HCT116 (cell line): ENCODE results near the gene SUCLG2. TPM values are rescaled to one million over a fixed set of nuclear protein-coding genes. Genes with fewer than 3 reads are reported as not detected.
A peak's percentile ranks its signal among the peaks of the same experiment; 100 is the strongest.

Source experiments
- ATAC-seq: fragments of 200-7000 bp; cut with Tn5 transposase; 2 replicates; pipeline ENCODE4 v1.9.1; 2020; ENCODE audit warnings: mild to moderate bottlenecking, moderate library complexity
- BruUV-seq: library from RNA; stranded (reverse); fragments of 400-500 nt; replicated peaks from 2 replicates; lab custom pipeline; 2021; lab: Mats Ljungman, UMichigan
- CTCF ChIA-PET: fragments of 300-600 bp; sonication (Branson Sonifier 250); formaldehyde crosslinking; loops from one replicate; lab custom pipeline; 2021; ENCODE audit warnings: antibody characterized with exemption; lab: Charles Lee
- POLR2A ChIA-PET: fragments of 300-600, 350-600 bp; sonication (Branson Sonifier 250); formaldehyde crosslinking; loops from one replicate; lab custom pipeline; 2021; ENCODE audit warnings: antibody characterized with exemption; lab: Charles Lee
- RAD21 ChIA-PET, 2 experiments: fragments of 300-600 bp; sonication (Branson Sonifier 250); formaldehyde crosslinking; loops; one replicate each; lab custom pipeline; 2023; ENCODE audit warnings: low total read pairs in 2 of 2; ENCODE audit not compliant: uncharacterized antibody in 2 of 2, unreplicated experiment in 2 of 2, low non-redundant PET in 1 of 2; lab: Charles Lee
- DNase-seq: peaks from one replicate; pipeline ENCODE4 v3.0.0-alpha.2; 2010; ENCODE audit warnings: low read depth, low spot score
- H2AFZ ChIP-seq: fragments of 200-600 bp; shearing (Covaris generic), sonication (generic); 2 replicates; pipeline ENCODE4 v1.6.1; 2017; ENCODE audit warnings: low read depth, mixed run types, mixed read lengths, antibody characterized with exemption, low read length; ENCODE audit not compliant: poor library complexity, severe bottlenecking
- H3K27ac ChIP-seq: 2 replicates; pipeline ENCODE4 v1.5.1; 2012; ENCODE audit warnings: low read depth, low read length
- H3K27me3 ChIP-seq: fragments of 200-600 bp; sonication (generic); 2 replicates; pipeline ENCODE4 v1.6.1; 2016; ENCODE audit warnings: mixed run types, low read length, mixed read lengths; ENCODE audit not compliant: insufficient read depth
- H3K36me3 ChIP-seq, 2 experiments: fragments of 200-500 bp in 1 of 2; fragments of 200-600 bp in 1 of 2; sonication (Bioruptor generic) in 1 of 2; sonication (generic) in 1 of 2; 2 replicates each; pipeline versions ENCODE4 v1.5.1 to v1.6.1; 2014 to 2016; ENCODE audit warnings: low read length in 2 of 2, inconsistent platforms in 1 of 2, mixed read lengths in 1 of 2, mixed run types in 1 of 2; ENCODE audit not compliant: insufficient read depth in 2 of 2, control insufficient read depth in 1 of 2
- H3K4me1 ChIP-seq, 2 experiments: fragments of 200-600 bp in 1 of 2; sonication (generic) in 1 of 2; 2 replicates each; pipeline versions ENCODE4 v1.5.1 to v1.6.1; 2012 to 2017; ENCODE audit warnings: low read length in 2 of 2, inconsistent platforms in 1 of 2, mild to moderate bottlenecking in 1 of 2, mixed read lengths in 1 of 2, mixed run types in 1 of 2, moderate library complexity in 1 of 2; ENCODE audit not compliant: insufficient read depth in 2 of 2, control insufficient read depth in 1 of 2
- H3K4me2 ChIP-seq: fragments of 200-600 bp; sonication (generic); 2 replicates; pipeline ENCODE4 v1.6.1; 2017; ENCODE audit warnings: mixed run types, low read length, mixed read lengths
- H3K4me3 ChIP-seq, 2 experiments: fragments of 200-600 bp in 1 of 2; sonication (generic) in 1 of 2; replicated peaks in 1 of 2; 2 replicates each; pipeline ENCODE4 v1.5.1; 2011 to 2016; ENCODE audit warnings: low read length in 2 of 2, control low read depth in 1 of 2, low read depth in 1 of 2, mild to moderate bottlenecking in 1 of 2, mixed read lengths in 1 of 2, mixed run types in 1 of 2
- H3K79me2 ChIP-seq: fragments of 200-600 bp; sonication (generic); 2 replicates; pipeline ENCODE4 v1.6.1; 2017; ENCODE audit warnings: mild to moderate bottlenecking, mixed run types, low read length, moderate library complexity, mixed read lengths; ENCODE audit not compliant: insufficient read depth
- H3K9ac ChIP-seq: fragments of 200-600 bp; sonication (generic); 2 replicates; pipeline ENCODE4 v1.6.1; 2016; ENCODE audit warnings: low read length, mixed read lengths
- H3K9me2 ChIP-seq: fragments of 200-600 bp; sonication (generic), shearing (Covaris generic); 2 replicates; pipeline ENCODE4 v1.6.1; 2017; ENCODE audit warnings: mixed run types, mild to moderate bottlenecking, moderate library complexity; ENCODE audit not compliant: insufficient read depth
- H3K9me3 ChIP-seq, 2 experiments: fragments of 200-500 bp in 1 of 2; fragments of 200-600 bp in 1 of 2; sonication (Bioruptor generic) in 1 of 2; sonication (generic) in 1 of 2; 2 replicates each; pipeline ENCODE4 v1.6.1; 2014 to 2017; ENCODE audit warnings: low read length in 2 of 2, mixed read lengths in 2 of 2, inconsistent platforms in 1 of 2, low read depth in 1 of 2, mild to moderate bottlenecking in 1 of 2, mixed run types in 1 of 2, moderate library complexity in 1 of 2; ENCODE audit not compliant: control insufficient read depth in 1 of 2, insufficient read depth in 1 of 2
- H4K20me1 ChIP-seq: fragments of 200-600 bp; sonication (generic), shearing (Covaris generic); 2 replicates; pipeline ENCODE4 v1.6.1; 2017; ENCODE audit warnings: mixed run types, mild to moderate bottlenecking, moderate library complexity; ENCODE audit not compliant: insufficient read depth
- CEBPB ChIP-seq: IDR thresholded peaks from 2 replicates; pipeline ENCODE4 v1.6.1; 2012; ENCODE audit warnings: low read depth
- EGR1 ChIP-seq: IDR thresholded peaks from 2 replicates; pipeline ENCODE4 v1.6.1; 2012; ENCODE audit warnings: low read depth
- EZH2 ChIP-seq: fragments of 200-600 bp; sonication (generic); IDR thresholded peaks from 2 replicates; pipeline ENCODE4 v1.6.1; 2017; ENCODE audit warnings: antibody characterized with exemption, mixed run types
- EZH2phosphoT487 ChIP-seq: fragments of 200-600 bp; IDR thresholded peaks from 2 replicates; pipeline ENCODE4 v1.6.1; 2018; ENCODE audit warnings: antibody characterized with exemption, borderline replicate concordance
- FOSL1 ChIP-seq: IDR thresholded peaks from 2 replicates; pipeline ENCODE4 v1.6.1; 2012; ENCODE audit warnings: low read depth
- JUND ChIP-seq: IDR thresholded peaks from 2 replicates; pipeline ENCODE4 v1.6.1; 2012
- POLR2A ChIP-seq: IDR thresholded peaks from 2 replicates; pipeline ENCODE4 v1.7.0; 2011; ENCODE audit warnings: borderline replicate concordance; ENCODE audit not compliant: insufficient read depth, insufficient read length; ENCODE audit errors: extremely low read depth
- POLR2AphosphoS5 ChIP-seq: IDR thresholded peaks from 2 replicates; pipeline ENCODE4 v1.6.1; 2011; ENCODE audit warnings: mild to moderate bottlenecking, low read depth, low read length, moderate library complexity
- SIN3A ChIP-seq: IDR thresholded peaks from 2 replicates; pipeline ENCODE4 v1.6.1; 2012; ENCODE audit warnings: low read depth
- SRF ChIP-seq: IDR thresholded peaks from 2 replicates; pipeline ENCODE4 v1.6.1; 2012; ENCODE audit warnings: low read depth
- TCF7L2 ChIP-seq: IDR thresholded peaks from 2 replicates; pipeline ENCODE4 v1.7.0; 2011; ENCODE audit warnings: borderline replicate concordance, inconsistent platforms; ENCODE audit not compliant: insufficient read depth, insufficient read length; ENCODE audit errors: extremely low read depth
- YY1 ChIP-seq: IDR thresholded peaks from 2 replicates; pipeline ENCODE4 v1.6.1; 2011; ENCODE audit warnings: low read length, low read depth, moderate library complexity, mild to moderate bottlenecking; ENCODE audit not compliant: insufficient replicate concordance; ENCODE audit errors: extremely low read depth
- intact Hi-C: fragments of 100-400 bp; cut with micrococcal nuclease; formaldehyde crosslinking; loops from 2 replicates; pipeline ENCODE4 v1.10.0; 2022
- total RNA-seq: library from RNA; stranded (reverse); gene quantifications from one replicate; pipeline ENCODE4 v1.2.1, GENCODE V29; 2021; ENCODE audit not compliant: unreplicated experiment
- TF ChIP-seq, protein P1 (sequence below): IDR thresholded peaks from 2 replicates; pipeline ENCODE4 v1.6.1; 2012

The SUCLG2 gene
- total RNA-seq, 1 experiment from 2014 or later = 49.2 TPM

DNA sequence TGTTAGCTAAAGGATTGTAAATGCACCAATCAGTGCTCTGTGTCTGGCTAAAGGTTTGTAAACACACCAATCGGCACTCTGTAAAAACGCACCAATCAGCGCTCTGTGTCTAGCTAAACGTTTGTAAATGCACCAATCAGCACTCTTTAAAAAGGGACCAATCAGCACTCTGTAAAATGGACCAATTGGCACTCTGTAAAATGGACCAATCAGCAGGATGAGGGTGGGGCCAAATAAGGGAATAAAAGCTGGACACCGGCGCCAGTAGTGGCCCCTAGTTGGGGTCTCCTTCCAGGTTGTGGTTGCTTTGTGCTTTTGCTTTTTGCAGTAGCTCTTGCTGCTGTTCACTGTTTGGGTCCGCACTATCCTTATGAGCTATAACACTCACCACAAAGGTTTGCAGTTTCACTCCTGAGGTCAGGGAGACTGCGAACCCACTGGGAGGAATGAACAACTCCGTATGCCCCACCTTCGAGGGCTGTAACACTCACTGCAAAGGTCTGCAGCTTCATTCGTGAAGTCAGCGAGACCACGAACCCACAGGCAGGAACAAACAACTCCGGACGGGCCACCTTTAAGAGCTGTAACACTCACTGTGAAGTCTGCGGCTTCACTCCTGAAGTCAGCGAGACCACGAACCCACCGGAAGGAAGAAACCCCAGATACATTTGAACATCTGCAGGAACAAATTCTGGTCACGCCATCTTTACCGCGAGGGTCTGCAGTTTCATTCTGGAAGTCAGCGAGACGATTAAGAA is 1.1 kb upstream of the SUCLG2 start:
- H3K4me1 ChIP-seq = peaks cover 5 to 18% of the 10 kb centered on the region in 2 experiments; a peak in 3 of 4 replicates
- RAD21 ChIA-PET = no interaction called here
- H3K9me2 ChIP-seq = no peaks in the 10 kb centered on the region
- H3K9me3 ChIP-seq = no peaks in the 10 kb centered on the region
- no peaks in the 10 kb centered on the region for H4K20me1 ChIP-seq
- H3K27ac ChIP-seq = no peak overlapping the region
- H2AFZ ChIP-seq = no peak overlapping the region
- peaks cover 36% of the 10 kb centered on the region for H3K79me2 ChIP-seq
- CTCF ChIA-PET = no interaction called here
- DNase-seq (no peak), ATAC-seq (no peak)
- H3K9ac ChIP-seq = no peak overlapping the region
- TF ChIP-seq CEBPB (no peak), FOSL1 (no peak), EGR1 (no peak), SIN3A (no peak), EZH2phosphoT487 (no peak), POLR2AphosphoS5 (no peak), EZH2 (no peak), JUND (no peak), POLR2A (no peak), TCF7L2 (no peak), SRF (no peak), YY1 (no peak)
- TF ChIP-seq, protein P1, sequence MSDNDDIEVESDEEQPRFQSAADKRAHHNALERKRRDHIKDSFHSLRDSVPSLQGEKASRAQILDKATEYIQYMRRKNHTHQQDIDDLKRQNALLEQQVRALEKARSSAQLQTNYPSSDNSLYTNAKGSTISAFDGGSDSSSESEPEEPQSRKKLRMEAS = no peak
- no peaks in the 10 kb centered on the region for H3K36me3 ChIP-seq
- intact Hi-C loops = no loop called here
- H3K4me3 ChIP-seq = peak overlapping the region; percentile 50 to 71; a peak in 3 of 4 replicates
- H3K4me2 ChIP-seq = peak overlapping the region; percentile 87
- POLR2A ChIA-PET = no interaction called here
- no TSS peak for BruUV-seq
- no peaks in the 10 kb centered on the region for H3K27me3 ChIP-seq
